HG02840 (cell line): Measurements from ENCODE around the gene PPFIA2.
"Not testable (repeated sequence)": the region's sequence is repeated elsewhere in the genome, so short reads cannot be mapped to it uniquely, and the experiment has no call there.

Experiments used
- ATAC-seq: cut with Tn5 transposase; IDR thresholded peaks from one replicate; pipeline ENCODE4 v1.9.1; 2021; ENCODE audit warnings: mild to moderate bottlenecking, moderate library complexity, moderate number of reproducible peaks; ENCODE audit not compliant: unreplicated experiment, low FRiP score

Gene PPFIA2

DNA sequence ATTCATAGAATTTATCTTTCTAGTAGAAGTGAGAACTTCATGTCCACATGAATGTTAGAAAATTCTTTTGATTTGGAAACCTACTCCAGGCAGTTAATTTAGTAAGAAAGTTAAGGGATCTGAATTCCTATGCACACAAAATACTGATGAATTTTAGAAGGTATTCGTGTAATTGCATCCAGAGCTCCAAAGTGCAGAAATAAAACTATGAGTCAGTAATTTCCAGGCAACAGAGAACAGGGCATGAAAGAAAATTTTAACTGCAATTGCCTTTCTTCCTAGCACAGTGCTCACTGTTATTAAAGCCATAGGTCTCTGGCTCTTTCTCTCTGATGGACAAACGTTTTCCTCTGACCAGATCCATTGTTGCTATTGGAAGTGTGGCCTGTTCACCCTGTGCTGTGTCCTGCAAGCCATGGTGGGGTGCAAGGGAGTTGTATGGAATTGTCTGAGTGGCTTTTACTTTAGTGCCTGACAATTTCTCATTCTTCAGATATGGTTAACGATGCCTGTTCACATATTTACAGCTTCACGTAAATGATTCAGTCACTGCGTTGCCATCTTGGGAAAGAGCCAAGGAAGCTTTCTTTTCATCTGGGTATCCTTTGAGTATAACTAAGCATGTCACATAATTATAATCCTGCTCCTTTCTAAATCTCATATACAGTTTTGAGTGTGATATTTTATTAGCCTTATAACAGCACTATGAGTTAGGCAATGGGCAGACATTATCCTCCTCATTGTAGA, 536.1 kb downstream of the PPFIA2 start:
- ATAC-seq = no peak

DNA sequence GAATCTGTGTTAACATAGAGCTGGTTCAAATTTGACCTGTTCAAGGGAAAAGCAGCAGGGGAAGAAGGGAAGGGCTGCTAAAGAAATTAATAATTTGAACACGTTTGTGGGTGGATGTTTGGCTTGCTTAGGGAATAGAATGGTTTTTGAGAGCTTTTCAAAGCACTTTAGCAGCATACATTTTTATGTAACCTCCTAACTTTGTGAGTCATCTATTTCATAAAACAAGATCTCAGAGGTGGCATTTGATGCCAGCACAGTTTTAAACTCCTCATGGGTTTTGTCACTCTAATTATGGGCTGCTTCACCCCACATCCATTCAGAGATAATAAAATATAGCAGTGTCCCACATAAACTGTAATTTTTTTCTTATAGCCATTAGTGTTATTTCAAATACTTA, 537.5 kb downstream of the PPFIA2 start:
- ATAC-seq = no peak

DNA sequence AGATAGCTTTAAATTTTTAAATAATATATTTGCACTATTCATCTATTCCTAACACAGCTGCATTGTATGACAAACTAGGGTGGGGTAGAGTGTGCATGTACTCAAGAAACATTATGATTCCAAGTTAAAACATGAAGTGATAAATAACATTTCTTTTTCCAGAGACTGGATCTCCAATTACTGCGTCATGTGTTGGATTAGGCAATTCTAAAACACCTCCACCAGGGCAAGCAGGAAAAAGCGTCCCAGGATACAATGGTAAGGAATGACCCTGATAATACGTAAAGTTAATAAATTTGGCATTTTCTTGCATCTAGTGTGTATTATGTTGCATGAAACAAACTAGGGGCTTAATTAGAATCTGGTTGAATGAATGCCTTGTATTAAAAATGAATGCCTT, 542.4 kb downstream of the PPFIA2 start:
- no peak for ATAC-seq

DNA sequence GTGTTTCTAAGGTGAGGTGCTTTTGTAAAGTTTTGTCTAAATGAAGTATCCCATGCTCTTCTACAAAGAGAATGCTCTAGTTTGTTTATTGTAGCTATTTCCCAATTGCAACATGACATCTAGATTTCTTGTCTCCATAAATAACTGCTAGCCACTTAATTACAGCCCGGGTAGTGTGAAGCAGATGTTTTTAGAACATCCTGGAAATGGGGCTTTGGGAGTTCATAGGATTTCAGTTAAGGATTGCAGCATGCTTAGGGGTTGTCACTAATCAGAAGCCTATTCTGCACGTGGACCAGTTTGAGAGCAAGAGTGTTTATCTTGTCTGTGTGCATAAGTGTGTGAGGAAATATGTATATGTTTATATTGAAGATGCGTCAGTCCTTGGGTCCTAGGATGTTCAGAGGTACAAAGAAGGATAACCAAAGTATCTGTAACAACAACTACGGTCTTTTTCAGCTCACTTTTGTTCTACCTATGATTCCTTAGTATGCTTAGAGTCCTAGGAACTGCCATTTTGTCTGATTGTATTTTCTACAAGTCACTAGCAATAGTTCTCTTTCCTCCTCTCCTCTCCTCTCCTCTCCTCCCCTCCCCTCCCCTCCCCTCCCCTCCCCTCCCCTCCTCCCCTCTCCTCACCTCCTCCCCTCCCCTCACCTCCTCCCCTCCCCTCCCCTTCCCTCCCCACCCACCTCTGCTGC, 546.0 kb downstream of the PPFIA2 start:
- ATAC-seq = no peak

DNA sequence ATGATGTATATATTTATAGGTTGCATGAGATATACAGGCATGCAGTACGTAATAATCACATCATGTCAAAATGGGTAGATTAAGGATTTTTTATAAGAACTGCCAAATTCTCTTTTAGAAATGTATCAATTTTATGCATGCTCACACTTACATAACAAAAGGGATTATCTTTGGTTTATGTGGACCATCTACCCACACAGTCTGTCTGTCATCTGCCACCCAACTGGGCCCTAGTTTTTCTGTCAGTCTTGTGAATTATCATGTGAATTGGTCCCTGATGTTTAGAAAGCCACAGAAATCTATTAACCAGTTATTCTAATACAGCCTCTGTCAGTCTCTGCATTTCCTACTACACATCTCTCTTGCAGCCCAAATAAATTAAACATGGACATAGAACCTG, 547.8 kb downstream of the PPFIA2 start:
- ATAC-seq = no peak

DNA sequence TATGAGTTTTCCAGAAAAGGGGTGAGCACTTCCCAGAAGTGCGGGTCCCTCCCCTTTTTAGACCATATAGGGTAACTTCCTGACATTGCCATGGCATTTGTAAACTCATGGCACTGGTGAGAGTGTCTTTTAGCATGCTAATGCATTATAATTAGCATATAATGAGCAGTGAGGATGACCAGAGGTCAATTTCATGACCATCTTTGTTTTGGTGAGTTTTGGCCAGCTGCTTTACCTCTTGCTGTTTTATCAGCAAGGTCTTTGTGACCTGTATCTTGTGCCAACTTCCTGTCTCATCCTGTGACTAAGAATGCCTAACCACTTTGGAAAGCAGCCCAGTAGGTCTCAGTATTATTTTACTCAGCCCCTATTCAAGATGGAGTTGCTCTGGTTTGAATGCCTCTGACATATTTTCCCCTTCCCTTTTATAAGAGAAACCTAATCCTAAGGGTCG, 549.4 kb downstream of the PPFIA2 start:
- ATAC-seq = not testable (repeated sequence)

DNA sequence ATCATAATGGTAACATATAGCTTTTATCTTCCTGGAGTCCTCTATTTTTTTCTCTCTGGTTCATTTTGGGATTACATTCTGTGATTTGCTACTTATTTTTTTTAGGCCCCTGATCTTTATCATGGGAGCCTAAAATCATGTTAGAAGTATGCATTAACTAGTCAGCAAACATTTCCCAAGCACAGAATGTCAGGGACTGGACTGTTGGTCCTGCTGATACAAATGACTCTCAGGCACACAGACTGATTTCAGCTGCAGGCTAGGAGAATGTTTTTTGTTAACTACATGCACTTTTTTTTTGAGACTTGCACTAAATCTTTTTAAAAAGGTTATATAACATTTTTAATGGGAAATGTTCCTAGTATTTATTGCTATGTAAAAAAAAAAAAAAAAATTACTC, 550.1 kb downstream of the PPFIA2 start:
- ATAC-seq = no peak

DNA sequence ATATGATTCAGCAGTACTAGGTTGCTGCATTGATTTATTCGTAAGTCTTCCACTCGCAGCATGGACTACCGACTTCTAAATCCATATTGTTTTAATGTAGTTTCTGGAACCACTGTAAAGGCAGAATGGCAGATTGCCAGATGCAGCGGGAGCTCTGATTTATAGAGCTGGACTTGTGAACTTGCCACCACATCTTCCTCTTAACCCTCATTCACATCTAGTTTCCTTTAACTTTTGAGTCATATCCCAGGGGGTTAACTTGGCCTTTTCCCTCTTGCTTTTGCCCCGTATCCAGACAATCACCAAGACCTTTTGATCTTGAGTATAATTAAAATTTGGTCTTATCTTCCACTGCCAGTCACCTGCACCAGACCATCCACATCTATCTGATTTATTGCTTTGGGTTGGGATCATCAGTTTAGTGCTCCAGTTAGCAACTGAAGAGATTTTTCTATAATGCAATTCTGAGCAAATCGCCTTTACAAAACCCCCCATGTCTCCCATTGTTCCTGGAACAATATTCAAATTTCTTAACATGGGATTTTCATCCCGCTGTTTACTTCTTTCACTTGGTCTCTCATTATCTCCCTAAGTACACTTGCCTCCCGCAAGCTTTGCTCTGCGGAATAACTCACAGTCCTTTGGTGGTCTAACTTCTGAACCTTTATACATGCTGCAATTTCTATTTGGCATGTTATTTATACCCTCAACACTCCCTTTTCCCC, 550.8 kb downstream of the PPFIA2 start:
- no peak for ATAC-seq
